NCI-H1436 treated with DMSO at 0.1 percent for 48 hours (cell line): ENCODE data around the gene ASCL3.
"Not testable (repeated sequence)": the region's sequence is repeated elsewhere in the genome, so short reads cannot be mapped to it uniquely, and the experiment has no call there.

ENCODE experiments used
- DNase-seq: peaks from one replicate; lab custom pipeline; 2025; lab: John Stamatoyannopoulos, UW

The ASCL3 gene

GRCh38 chr11:8947230-8947943, 4.6 kb upstream of the ASCL3 start:
- DNase-seq = no peak

GRCh38 chr11:8941341-8942103, 1.3 kb downstream of the ASCL3 start:
- DNase-seq = no peak

GRCh38 chr11:8937659-8938058, 5.2 kb downstream of the ASCL3 start:
- DNase-seq = no peak

- DNase-seq = no peak
Measured at GRCh38 chr11:8937159-8937558, 5.7 kb downstream of the ASCL3 start.

- not testable (repeated sequence) for DNase-seq
Measured at GRCh38 chr11:8935789-8936188, 7.0 kb downstream of the ASCL3 start.

- DNase-seq = no peak
Measured at GRCh38 chr11:8934742-8935488, 7.9 kb downstream of the ASCL3 start.

- no peak for DNase-seq
Measured at GRCh38 chr11:8933931-8934330, 8.9 kb downstream of the ASCL3 start.

- DNase-seq = no peak
Measured at GRCh38 chr11:8932564-8933180, 10.1 kb downstream of the ASCL3 start, which contains the start of gene C11orf16. TSS of gene C11orf16 (minus strand) at chr11:8932947. CDS start at chr11:8932308, 639 bp downstream.

GRCh38 chr11:8930456-8931175, 12.2 kb downstream of the ASCL3 start:
- DNase-seq = no peak

GRCh38 chr11:8928981-8929615, 13.7 kb downstream of the ASCL3 start:
- no peak for DNase-seq

GRCh38 chr11:8928205-8928604, 14.6 kb downstream of the ASCL3 start:
- DNase-seq = no peak

- DNase-seq = no peak
Measured at GRCh38 chr11:8927233-8927632, 15.6 kb downstream of the ASCL3 start.

GRCh38 chr11:8926236-8926635, 16.6 kb downstream of the ASCL3 start:
- no peak for DNase-seq

- no peak for DNase-seq
Measured at GRCh38 chr11:8925711-8926110, 17.1 kb downstream of the ASCL3 start.

- DNase-seq = no peak
Measured at GRCh38 chr11:8922691-8923090, 20.1 kb downstream of the ASCL3 start.

GRCh38 chr11:8917157-8917825, 25.5 kb downstream of the ASCL3 start:
- no peak for DNase-seq

GRCh38 chr11:8914661-8915018, 28.2 kb downstream of the ASCL3 start:
- DNase-seq = no peak

- no peak for DNase-seq
Measured at GRCh38 chr11:8913961-8914660, 28.7 kb downstream of the ASCL3 start.

GRCh38 chr11:8911029-8911823, 31.6 kb downstream of the ASCL3 start, which contains the start of gene AKIP1:
TSS of gene AKIP1 (plus strand) at chr11:8911189. CDS start at chr11:8911450, 261 bp downstream.
- DNase-seq = peak; percentile 89
